Neuronal stem cell (in vitro differentiated cells): ENCODE data around the gene FBLN7.

Experiments
- DNase-seq: peaks from one replicate; pipeline ENCODE4 v3.0.0-alpha.2; 2013; ENCODE audit warnings: low spot score
- H2AFZ ChIP-seq: one replicate; pipeline ENCODE4 v1.6.1; 2013; ENCODE audit warnings: mild to moderate bottlenecking, low read length, inconsistent platforms
- H2AK5ac ChIP-seq: 2 replicates; pipeline ENCODE4 v1.6.1; 2013; ENCODE audit warnings: low read depth, mild to moderate bottlenecking, inconsistent platforms, low read length, moderate library complexity, mixed read lengths
- H2BK120ac ChIP-seq: 2 replicates; pipeline ENCODE4 v1.6.1; 2013; ENCODE audit warnings: low read depth, mild to moderate bottlenecking, inconsistent platforms, low read length, moderate library complexity, mixed read lengths
- H2BK12ac ChIP-seq: one replicate; pipeline ENCODE4 v1.6.1; 2013; ENCODE audit warnings: low read length, inconsistent platforms
- H2BK15ac ChIP-seq: 2 replicates; pipeline ENCODE4 v1.6.1; 2013; ENCODE audit warnings: mild to moderate bottlenecking, low read length, inconsistent platforms, mixed read lengths
- H2BK5ac ChIP-seq: one replicate; pipeline ENCODE4 v1.6.1; 2013; ENCODE audit warnings: inconsistent platforms, mild to moderate bottlenecking, low read length, moderate library complexity
- H3K14ac ChIP-seq: one replicate; pipeline ENCODE4 v1.6.1; 2013; ENCODE audit warnings: low read length, inconsistent platforms
- H3K18ac ChIP-seq: 2 replicates; pipeline ENCODE4 v1.6.1; 2013; ENCODE audit warnings: low read length, inconsistent platforms
- H3K23ac ChIP-seq: 2 replicates; pipeline ENCODE4 v1.6.1; 2013; ENCODE audit warnings: low read depth, mild to moderate bottlenecking, mixed read lengths, low read length, inconsistent platforms; ENCODE audit not compliant: poor library complexity
- H3K27ac ChIP-seq: replicated peaks from 3 replicates; pipeline ENCODE4 v1.5.1; 2013; ENCODE audit warnings: low read length, inconsistent platforms
- H3K27me3 ChIP-seq, 3 experiments: 2 replicates each; pipeline ENCODE4 v1.6.1; 2013; ENCODE audit warnings: low read length in 3 of 3, mild to moderate bottlenecking in 2 of 3, inconsistent platforms in 1 of 3, low read depth in 1 of 3, mixed read lengths in 1 of 3, moderate library complexity in 1 of 3; ENCODE audit not compliant: control insufficient read depth in 3 of 3, insufficient read depth in 3 of 3
- H3K36me3 ChIP-seq, 2 donors: replicated peaks in 1 of 2; 2 replicates each; pipeline ENCODE4 v1.6.1; 2013; ENCODE audit warnings: low read length in 2 of 2; ENCODE audit not compliant: control insufficient read depth in 2 of 2, insufficient read depth in 2 of 2
- H3K4ac ChIP-seq: 2 replicates; pipeline ENCODE4 v1.6.1; 2013; ENCODE audit warnings: inconsistent platforms, mild to moderate bottlenecking, low read length, moderate library complexity
- H3K4me1 ChIP-seq, 2 donors: 1 replicate in 1 of 2; 2 replicates in 1 of 2; pipeline ENCODE4 v1.6.1; 2013; ENCODE audit warnings: low read length in 2 of 2, low read depth in 1 of 2; ENCODE audit not compliant: control insufficient read depth in 2 of 2, insufficient read depth in 1 of 2
- H3K4me2 ChIP-seq: one replicate; pipeline ENCODE4 v1.6.1; 2013; ENCODE audit warnings: mild to moderate bottlenecking, low read length, inconsistent platforms; ENCODE audit not compliant: insufficient read depth, poor library complexity, severe bottlenecking
- H3K4me3 ChIP-seq, 2 donors: 2 replicates each; pipeline ENCODE4 v1.5.1; 2013; ENCODE audit warnings: low read length in 2 of 2, mild to moderate bottlenecking in 2 of 2, inconsistent platforms in 1 of 2, moderate library complexity in 1 of 2
- H3K79me1 ChIP-seq: one replicate; pipeline ENCODE4 v1.6.1; 2013; ENCODE audit warnings: low read depth, mild to moderate bottlenecking, inconsistent platforms, low read length, moderate library complexity
- H3K9ac ChIP-seq: one replicate; pipeline ENCODE4 v1.6.1; 2013; ENCODE audit warnings: mild to moderate bottlenecking, low read depth, low read length, inconsistent platforms; ENCODE audit not compliant: poor library complexity
- H3K9me3 ChIP-seq, 2 donors: replicated peaks in 1 of 2; 2 replicates each; pipeline versions ENCODE3 to v1.6.1; 2013; ENCODE audit warnings: low read length in 2 of 2, mild to moderate bottlenecking in 2 of 2, inconsistent platforms in 1 of 2, low read depth in 1 of 2, mixed read lengths in 1 of 2, moderate library complexity in 1 of 2; ENCODE audit not compliant: control insufficient read depth in 2 of 2, insufficient read depth in 1 of 2
- H4K8ac ChIP-seq: one replicate; pipeline ENCODE4 v1.6.1; 2013; ENCODE audit warnings: low read depth, mild to moderate bottlenecking, inconsistent platforms, low read length, moderate library complexity
- H4K91ac ChIP-seq: one replicate; pipeline ENCODE4 v1.6.1; 2013; ENCODE audit warnings: low read length, low read depth, mild to moderate bottlenecking, inconsistent platforms; ENCODE audit not compliant: poor library complexity
- WGBS, 2 donors: extraction: QIAGEN DNeasy Blood & Tissue Kit; methylation state at CpG; one replicate each; pipeline ENCODE4 v1.1.7; 2013; ENCODE audit warnings: missing lambda C conversion rate in 2 of 2, mixed read lengths in 1 of 2; ENCODE audit not compliant: insufficient read length in 2 of 2, insufficient replicate concordance in 1 of 2; ENCODE audit errors: extremely low coverage in 2 of 2; 5-methylcytosine and 5-hydroxymethylcytosine counted together

FBLN7 gene

GRCh38 chr2:112197868-112198267 is 59.7 kb downstream of the FBLN7 start:
- H2BK5ac ChIP-seq, result no peak overlapping the region
- no peak overlapping the region for H3K4me3 ChIP-seq
- H2BK120ac ChIP-seq, result no peak overlapping the region
- H3K27ac ChIP-seq, result no peak overlapping the region
- DNase-seq, result no peak
- H3K36me3 ChIP-seq, result no peaks in the 10 kb centered on the region
- H3K79me1 ChIP-seq, result no peaks in the 10 kb centered on the region
- no peak overlapping the region for H3K14ac ChIP-seq
- no peak overlapping the region for H2AFZ ChIP-seq
- H3K23ac ChIP-seq, result no peak overlapping the region
- no peak overlapping the region for H2BK15ac ChIP-seq
- H3K9me3 ChIP-seq, result no peaks in the 10 kb centered on the region
- H4K91ac ChIP-seq, result no peak overlapping the region
- H3K27me3 ChIP-seq, result no peaks in the 10 kb centered on the region
- no peak overlapping the region for H2AK5ac ChIP-seq
- no peak overlapping the region for H2BK12ac ChIP-seq
- no peak overlapping the region for H3K4ac ChIP-seq
- H3K18ac ChIP-seq, result no peak overlapping the region
- no peaks in the 10 kb centered on the region for H3K4me1 ChIP-seq
- no CpG with 5 or more reads among the region's 1 CpG for WGBS, 2 donors
- H3K4me2 ChIP-seq, result no peak overlapping the region
- H3K9ac ChIP-seq, result no peak overlapping the region
- H4K8ac ChIP-seq, result no peak overlapping the region

- no peak overlapping the region for H3K4me2 ChIP-seq
Measured at GRCh38 chr2:112198780-112199179, 60.6 kb downstream of the FBLN7 start.

GRCh38 chr2:112199188-112199587 is 61.0 kb downstream of the FBLN7 start:
- Histone ChIP-seq H2BK120ac (no peak overlapping the region), H2AFZ (no peak overlapping the region), H3K27ac (no peak overlapping the region), H4K8ac (no peak overlapping the region), H3K18ac (no peak overlapping the region), H3K9me3 (peaks cover 1 to 2% of the 10 kb centered on the region in 2 donors), H3K79me1 (no peaks in the 10 kb centered on the region), H4K91ac (no peak overlapping the region), H3K9ac (no peak overlapping the region), H2BK15ac (no peak overlapping the region), H3K27me3 (no peaks in the 10 kb centered on the region), H3K36me3 (no peaks in the 10 kb centered on the region), H3K4me1 (no peaks in the 10 kb centered on the region), H3K23ac (no peak overlapping the region), H3K4ac (no peak overlapping the region), H3K4me2 (no peak overlapping the region), H3K4me3 (no peak overlapping the region), H2BK5ac (no peak overlapping the region), H3K14ac (no peak overlapping the region), H2AK5ac (no peak overlapping the region), H2BK12ac (no peak overlapping the region)
- WGBS, 2 donors, result no CpG with 5 or more reads among the region's 3 CpGs
- DNase-seq, result no peak

More at GRCh38 chr2:112198780-112199179, 60.6 kb downstream of the FBLN7 start:
- H3K23ac ChIP-seq, result no peak overlapping the region
- H2BK120ac ChIP-seq, result no peak overlapping the region
- DNase-seq, result no peak
- no peak overlapping the region for H2BK12ac ChIP-seq
- H3K4me1 ChIP-seq, result no peaks in the 10 kb centered on the region
- H3K27ac ChIP-seq, result no peak overlapping the region
- no peak overlapping the region for H2AK5ac ChIP-seq
- H3K14ac ChIP-seq, result no peak overlapping the region
- no peak overlapping the region for H3K9ac ChIP-seq
- no peak overlapping the region for H4K91ac ChIP-seq
- no peak overlapping the region for H3K4me3 ChIP-seq
- no peaks in the 10 kb centered on the region for H3K27me3 ChIP-seq
- no peak overlapping the region for H2AFZ ChIP-seq
- H3K18ac ChIP-seq, result no peak overlapping the region
- H3K4ac ChIP-seq, result no peak overlapping the region
- no peak overlapping the region for H2BK5ac ChIP-seq
- no peak overlapping the region for H2BK15ac ChIP-seq
- peaks cover 0 to 2% of the 10 kb centered on the region in 2 donors for H3K9me3 ChIP-seq
- H3K79me1 ChIP-seq, result no peaks in the 10 kb centered on the region
- H4K8ac ChIP-seq, result no peak overlapping the region
- H3K36me3 ChIP-seq, result no peaks in the 10 kb centered on the region

GRCh38 chr2:112201696-112202430 is 63.7 kb downstream of the FBLN7 start:
- Histone ChIP-seq H2BK15ac (no peak overlapping the region), H3K79me1 (no peaks in the 10 kb centered on the region), H3K9me3 (peaks cover 2 to 6% of the 10 kb centered on the region in 2 donors), H4K8ac (no peak overlapping the region), H3K18ac (no peak overlapping the region), H3K4me2 (no peak overlapping the region), H2AFZ (no peak overlapping the region), H3K9ac (no peak overlapping the region), H2AK5ac (no peak overlapping the region), H3K4me1 (no peaks in the 10 kb centered on the region), H3K14ac (no peak overlapping the region), H3K23ac (no peak overlapping the region), H2BK12ac (no peak overlapping the region), H3K36me3 (no peaks in the 10 kb centered on the region), H2BK5ac (no peak overlapping the region), H2BK120ac (no peak overlapping the region), H3K4ac (no peak overlapping the region), H4K91ac (no peak overlapping the region), H3K27ac (no peak overlapping the region), H3K4me3 (no peak overlapping the region), H3K27me3 (no peaks in the 10 kb centered on the region)
- no peak for DNase-seq
- WGBS, 2 donors, result no CpG with 5 or more reads among the region's 3 CpGs
